Fibroblast of the conjunctiva (primary cell): ENCODE results near the gene C1QA.
"Not testable (repeated sequence)": the region's sequence is repeated elsewhere in the genome, so short reads cannot be mapped to it uniquely, and the experiment has no call there.

Source experiments
- DNase-seq: peaks from one replicate; pipeline ENCODE4 v3.0.0-alpha.2; 2010; ENCODE audit warnings: low read depth

C1QA gene

GRCh38 chr1:22673486-22674409 lies 37.3 kb downstream of the C1QA start:
- peak; percentile 42 for DNase-seq

DNA sequence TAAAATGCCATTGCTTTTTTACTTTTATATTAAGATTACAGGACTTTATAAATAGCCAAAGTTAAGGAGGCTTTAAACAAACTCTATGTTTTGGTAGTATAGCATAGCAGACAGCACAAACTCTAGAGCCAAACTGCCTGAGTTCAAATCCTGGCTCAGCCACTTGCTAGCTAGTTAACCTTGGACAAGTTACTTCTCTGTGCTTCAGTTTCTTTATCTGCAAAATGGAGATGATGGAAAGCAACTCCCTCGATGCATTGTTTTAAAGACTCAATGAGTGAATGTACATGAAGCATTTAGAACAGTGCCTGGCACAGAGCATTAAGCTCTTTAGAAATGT lies 38.0 kb downstream of the C1QA start:
- DNase-seq = no peak

DNA sequence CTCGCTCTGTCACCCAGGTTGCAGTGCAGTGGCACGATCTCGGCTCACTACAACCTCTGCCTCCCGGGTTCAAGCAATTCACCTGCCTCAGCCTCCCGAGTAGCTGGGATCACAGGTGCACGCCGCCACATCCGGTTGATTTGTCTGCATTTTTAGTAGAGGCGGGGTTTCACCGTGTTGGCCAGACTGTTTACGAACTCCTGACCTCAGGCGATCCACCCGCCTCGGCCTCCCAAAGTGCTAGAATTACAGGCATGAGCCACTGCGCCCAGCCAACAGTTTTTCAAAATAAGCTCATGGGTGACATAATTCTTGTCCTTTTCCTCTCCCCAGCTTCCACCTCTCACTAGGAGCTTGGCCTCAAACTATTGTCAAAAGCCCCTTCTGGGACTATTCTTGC lies 39.7 kb downstream of the C1QA start:
- not testable (repeated sequence) for DNase-seq

DNA sequence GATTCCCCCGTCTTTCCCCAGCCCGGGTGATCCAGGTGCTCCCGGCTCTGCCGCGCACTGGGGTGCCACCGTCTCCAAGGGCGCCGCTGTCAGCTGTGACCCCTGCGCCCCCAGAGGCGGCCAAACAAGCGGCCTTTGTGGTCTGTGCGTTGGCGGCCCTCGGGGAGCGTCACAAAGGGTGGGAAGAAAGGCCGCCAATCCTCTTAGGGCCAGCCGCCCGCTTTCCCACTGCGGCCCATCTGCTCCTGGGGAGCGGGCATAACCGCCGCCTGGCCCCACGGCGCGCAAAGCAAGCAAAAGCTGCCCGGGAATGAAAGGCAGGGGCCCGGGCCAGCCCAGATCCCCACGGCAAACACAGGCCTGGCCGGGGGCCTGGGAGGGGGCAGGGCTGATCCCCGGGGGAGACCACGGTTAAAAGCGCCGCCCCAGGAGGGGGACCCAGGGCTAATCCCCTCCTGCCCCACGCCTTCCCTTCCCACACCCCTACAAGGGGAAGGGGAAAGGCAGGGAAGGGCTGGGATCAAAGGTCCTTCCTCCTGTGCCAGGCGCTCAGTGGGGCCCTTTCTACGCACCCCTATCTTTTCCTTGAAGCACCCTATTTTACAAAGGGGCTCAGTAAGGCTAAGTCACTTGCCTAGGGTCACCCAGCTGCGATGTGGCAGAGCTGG lies 40.6 kb downstream of the C1QA start:
- no peak for DNase-seq

DNA sequence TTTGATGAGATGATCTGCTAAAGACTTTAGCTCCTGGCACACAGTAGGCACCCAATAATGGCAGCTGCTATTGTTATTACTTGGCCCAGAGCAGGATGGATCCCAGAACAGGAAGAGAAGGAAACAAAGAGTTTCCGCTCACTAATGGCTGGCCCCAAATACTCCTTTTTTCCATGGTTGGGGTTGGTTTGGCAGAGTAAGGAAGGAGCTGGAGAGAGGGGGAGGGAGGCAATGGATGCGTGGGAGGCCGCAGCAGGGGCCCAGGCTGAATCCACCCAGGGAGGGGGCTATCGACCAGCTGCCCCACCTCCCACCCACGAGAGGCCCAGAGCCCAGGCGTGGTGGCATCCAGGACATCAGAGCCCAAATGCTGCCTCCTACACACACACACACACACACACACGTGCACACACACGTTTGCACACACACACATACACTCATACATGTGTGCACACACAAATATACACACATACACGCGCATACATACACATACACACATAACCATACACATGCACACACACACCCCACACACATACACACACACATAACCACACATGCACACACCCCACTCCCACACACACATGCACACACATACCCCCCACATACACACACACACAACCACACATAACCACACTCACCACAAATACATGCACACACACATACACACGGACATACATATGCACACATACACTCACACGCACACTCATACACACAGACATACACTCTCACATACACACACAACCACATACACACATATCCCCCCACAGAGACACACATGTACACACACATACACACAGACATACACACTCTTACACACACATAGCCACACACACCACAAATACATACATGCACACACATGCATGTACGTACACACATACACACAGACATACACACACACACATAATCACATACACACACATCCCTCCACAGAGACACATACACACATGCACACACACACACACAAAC lies 41.8 kb downstream of the C1QA start:
- DNase-seq = no peak

DNA sequence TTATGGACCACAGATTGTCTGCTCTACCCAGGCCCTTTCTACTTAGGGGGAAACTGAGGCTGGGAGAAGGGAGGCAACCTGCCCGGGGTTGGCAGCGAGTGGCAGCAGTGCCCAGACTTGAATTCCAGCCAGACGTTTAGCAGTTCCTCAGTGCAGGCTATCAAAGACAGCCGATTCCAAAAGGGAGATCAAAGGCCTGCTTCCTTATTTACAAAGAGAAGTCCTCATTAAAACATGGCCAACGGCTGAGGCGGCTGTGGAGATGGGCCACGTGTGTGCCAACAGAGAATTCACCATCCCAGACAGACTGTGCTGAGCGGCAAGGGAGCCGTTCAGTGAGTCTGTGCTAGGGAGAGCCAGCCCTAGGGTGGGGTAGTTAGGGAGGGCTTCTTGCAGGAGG lies 44.3 kb downstream of the C1QA start:
- DNase-seq = no peak

- DNase-seq = no peak
Measured at GRCh38 chr1:22681556-22682276, 45.3 kb downstream of the C1QA start.

GRCh38 chr1:22683547-22683946 lies 47.1 kb downstream of the C1QA start:
- no peak for DNase-seq

DNA sequence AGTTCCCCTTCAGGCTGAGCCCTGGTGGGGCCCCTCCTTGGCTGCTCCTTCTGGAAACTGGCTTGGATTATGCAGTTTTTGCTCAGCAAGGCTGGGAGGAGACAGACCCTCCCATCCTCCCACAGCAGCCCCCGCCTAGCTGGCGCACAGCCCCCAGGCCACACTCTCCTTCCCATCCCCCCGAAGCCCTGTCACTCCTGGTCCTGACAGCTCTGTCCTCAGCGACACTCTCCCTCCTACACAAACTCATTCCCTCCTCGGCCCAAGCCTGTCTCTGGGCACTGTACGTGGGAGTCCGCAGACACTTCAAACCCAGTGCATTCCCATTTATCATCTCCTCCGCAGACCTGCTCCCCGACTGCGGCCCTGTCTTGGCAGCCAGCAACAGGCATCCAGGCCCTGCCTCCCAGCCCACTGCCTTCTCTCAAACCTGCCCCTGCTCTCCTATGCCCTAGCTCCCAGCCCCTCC lies 49.2 kb downstream of the C1QA start:
- DNase-seq = no peak

DNA sequence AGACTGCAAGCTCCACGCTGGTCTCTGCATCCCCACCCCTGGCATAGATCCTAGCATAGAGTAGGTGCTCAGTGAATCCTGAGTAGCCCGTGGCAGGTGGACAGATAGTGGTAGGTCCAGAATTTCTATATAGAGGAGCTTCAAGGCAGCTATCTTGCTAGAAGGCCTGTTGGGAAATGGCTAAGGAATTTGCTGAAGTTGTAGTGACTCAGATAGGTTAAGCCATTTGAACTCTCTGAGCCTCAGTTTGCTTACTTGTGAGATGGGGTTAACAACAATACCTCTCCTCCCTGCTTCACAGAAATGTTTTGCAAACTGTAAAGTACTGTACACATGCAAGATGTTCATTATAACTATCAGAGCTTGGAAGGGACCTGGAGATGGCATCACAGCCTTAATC lies 50.8 kb downstream of the C1QA start:
- no peak for DNase-seq

- no peak for DNase-seq
Measured at GRCh38 chr1:22688466-22688865, 52.0 kb downstream of the C1QA start.
